GM19328 (cell line): ENCODE data around the gene COL9A3.
A peak's percentile ranks its signal among the peaks of the same experiment; 100 is the strongest.

Experiments
- ATAC-seq: cut with Tn5 transposase; IDR thresholded peaks from one replicate; pipeline ENCODE4 v1.9.1; 2021; ENCODE audit warnings: mild to moderate bottlenecking, moderate library complexity; ENCODE audit not compliant: unreplicated experiment

COL9A3 gene

DNA sequence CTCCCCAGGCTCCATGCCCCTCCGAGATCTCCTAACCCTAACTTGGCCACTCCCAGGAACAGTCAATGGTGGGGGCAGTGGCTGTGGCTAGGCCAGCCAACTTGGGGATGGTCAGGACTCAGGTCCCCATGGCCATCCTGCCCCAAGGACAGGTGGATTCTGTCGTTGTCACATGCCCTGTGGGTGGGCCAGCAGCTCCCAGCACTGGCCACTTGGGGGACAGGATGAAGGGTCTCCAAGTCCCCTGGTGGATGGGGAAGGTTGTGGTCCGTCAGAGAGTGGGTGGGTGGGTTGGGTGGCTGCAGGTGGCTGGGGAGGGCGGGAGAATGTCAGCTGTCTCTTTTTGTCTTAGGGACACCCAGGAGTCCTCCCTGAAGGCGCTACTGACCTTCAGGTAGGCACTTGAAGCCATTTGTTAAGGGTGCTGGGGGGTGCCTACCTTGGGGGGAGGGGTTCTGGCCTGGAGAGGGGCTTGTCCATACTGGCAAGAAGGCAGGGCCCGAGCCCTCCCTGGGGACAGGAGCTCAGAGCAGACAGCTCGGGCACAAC lies 5.5 kb downstream of the COL9A3 start:
- no peak for ATAC-seq

DNA sequence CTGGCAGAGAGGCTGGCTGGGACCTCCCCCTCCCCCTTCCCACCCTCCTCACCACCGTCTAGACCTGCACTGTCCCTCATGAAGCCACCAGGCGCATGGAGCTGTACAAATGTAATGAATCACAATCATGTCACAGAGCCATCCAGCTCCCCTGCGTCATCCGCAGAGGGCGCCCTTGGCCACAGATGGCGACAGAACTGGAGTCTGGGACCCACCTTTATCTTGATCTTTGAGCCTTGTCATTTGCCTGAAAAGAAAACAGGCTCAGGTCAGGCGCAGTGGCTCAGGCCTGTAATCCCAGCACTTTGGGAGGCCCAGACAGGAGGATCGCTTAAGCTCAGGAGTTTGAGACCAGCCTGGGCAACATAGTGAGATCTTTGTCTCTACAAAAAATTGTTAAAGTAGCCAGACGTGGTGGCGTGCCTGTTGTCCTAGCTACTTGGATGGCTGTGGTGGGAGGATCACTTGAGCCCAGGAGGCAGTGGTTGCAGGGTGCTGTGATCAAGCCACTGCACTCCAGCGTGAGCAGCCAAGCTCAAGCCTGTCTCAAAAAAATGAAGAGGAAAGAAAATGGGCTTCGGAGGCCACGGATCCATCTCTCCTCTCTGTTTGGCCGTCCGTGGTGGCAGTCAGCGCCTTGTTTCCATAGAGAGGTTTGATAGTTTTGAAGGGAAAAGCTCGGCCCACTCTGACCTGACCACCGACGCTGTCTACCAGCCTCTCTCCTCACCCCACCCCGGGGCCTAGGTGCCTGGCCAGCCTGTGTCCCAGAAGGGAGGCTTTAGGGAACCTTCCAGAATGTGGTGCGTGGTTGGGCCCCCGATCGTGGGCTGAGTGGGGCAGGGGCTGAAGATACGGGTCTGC lies 6.2 kb downstream of the COL9A3 start:
- no peak for ATAC-seq

DNA sequence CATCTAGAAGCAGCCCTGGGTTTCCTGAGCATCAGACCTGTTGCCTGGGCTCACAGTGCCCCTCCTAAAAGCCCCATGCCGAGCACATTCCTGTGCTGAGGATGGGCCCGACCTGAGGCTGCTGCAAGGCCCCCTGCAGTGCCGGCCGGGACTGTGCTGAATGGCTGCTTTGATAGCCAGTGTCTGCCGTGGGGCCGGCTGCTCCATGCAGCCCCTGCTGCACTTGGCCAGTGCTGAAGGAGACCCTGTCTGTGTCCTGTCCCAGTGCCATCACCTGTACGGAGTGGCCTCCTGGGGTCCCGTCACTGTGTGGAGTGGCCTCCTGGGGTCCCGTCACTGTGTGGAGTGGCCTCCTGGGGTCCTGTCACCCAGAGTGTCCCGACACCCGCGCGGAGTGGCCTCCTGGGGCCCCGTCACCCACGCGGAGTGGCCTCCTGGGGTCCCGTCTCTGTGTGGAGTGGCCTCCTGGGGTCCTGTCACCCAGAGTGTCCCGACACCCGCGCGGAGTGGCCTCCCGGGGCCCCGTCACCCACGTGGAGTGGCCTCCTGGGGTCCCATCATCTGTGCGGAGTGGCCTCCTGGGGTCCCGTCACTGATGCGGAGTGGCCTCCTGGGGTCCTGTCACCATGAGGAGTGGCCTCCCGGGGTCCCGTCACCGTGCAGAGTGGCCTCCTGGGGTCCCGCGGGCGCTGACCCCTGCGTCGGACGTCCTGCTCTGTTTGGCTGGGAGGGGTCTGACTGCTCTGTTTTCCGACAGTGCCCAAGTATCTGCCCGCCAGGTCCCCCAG lies 7.0 kb downstream of the COL9A3 start:
- ATAC-seq: no peak

DNA sequence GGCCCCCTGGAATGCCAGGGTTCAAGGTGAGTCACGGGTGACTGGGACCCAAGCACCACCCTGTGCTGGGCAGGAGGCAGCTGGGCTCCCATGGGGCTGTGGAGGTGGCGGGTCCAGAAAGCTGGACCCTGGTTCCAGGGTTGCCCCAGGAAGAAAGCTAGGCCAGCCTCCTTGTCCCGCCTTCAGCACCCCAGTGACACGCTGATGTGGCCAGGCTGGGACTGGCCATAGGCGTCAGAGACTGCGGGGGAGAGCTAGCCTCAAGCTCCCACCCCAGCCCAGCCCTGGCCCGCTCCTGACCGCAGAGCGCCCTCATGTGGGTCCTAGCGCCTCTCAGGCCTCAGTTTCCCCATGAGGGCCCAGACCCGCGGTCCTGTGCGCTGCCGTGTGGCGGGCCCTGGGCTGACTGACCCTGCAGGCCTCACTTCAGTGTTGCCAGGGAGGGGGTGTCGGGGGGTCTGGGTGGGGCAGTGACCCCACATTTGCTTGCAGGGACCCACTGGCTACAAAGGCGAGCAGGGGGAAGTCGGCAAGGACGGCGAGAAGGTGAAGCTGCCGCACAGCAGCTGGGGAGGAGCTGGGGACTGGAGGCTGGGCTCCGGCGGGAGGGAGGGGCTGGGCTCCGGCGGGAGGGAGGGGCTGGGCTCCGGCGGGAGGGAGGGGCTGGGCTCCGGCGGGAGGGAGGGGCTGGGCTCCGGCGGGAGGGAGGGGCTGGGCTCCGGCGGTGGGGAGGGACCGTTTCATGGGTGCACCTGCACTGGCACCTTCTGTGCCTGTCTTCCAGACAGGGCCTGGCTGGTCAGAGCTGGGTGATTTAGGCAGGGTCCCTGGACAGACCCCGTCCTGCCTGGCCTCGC lies 7.9 kb downstream of the COL9A3 start:
- ATAC-seq: no peak

DNA sequence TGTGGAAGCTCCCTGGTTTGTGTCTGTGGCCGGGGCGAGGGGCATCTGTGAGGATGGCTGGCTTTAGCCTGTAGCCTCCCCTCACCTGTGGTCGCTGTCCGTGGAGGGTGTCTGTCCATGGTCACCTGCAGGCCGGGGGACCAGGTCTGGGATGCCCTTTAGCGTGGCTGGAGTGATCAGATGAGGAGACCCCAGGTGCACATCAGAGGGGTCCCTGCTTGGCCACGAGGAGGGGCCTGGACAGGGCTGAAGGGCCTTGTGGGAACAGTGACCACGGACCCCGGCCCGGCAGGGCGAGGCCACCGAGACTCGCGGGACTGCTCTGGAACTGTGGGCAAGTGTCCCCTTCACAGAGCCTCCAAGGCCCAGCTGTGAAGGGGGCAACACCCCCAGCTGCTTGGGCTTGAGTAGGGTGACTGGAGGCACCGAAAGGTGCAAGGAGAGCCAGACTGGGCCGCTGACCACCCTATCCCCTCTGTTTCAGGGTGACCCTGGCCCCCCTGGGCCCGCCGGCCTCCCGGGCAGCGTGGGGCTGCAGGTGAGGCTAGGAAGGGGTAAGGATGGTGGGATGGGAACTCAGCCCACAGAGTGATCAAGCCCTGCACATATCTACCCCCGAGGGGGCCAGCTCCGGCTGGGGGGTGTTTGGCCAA lies 8.6 kb downstream of the COL9A3 start:
- ATAC-seq: no peak

DNA sequence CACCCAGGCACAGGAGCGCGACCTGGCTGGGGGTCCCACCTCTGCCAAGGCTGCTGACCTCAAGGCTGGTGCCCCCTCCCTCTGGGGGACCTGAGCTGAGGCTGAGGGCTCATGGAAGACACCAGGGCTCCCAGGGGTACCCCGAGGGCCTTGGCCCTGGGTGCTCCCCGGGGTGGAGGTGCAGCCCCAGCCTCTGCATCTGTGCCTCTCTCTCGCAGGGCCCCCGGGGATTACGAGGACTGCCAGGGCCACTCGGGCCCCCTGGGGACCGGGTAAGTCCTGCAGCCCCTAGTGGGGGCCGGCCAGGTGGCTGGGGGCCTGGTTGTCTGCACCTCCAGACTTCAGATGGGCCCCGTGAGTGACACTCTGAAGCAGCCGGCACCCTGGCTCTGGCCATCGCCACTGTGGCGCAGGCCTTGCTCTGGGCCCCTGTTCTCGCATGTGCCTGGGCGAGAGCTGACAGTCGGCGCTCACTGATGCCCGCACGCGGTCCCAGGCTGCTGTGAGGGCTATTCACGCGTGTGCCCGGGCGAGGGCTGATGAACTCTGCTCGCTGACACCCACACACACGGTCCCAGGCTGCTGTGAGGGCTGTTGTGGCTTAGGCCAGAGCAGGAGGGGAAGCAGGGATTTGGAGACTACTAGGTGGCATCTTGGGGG lies 9.3 kb downstream of the COL9A3 start:
- ATAC-seq: no peak

DNA sequence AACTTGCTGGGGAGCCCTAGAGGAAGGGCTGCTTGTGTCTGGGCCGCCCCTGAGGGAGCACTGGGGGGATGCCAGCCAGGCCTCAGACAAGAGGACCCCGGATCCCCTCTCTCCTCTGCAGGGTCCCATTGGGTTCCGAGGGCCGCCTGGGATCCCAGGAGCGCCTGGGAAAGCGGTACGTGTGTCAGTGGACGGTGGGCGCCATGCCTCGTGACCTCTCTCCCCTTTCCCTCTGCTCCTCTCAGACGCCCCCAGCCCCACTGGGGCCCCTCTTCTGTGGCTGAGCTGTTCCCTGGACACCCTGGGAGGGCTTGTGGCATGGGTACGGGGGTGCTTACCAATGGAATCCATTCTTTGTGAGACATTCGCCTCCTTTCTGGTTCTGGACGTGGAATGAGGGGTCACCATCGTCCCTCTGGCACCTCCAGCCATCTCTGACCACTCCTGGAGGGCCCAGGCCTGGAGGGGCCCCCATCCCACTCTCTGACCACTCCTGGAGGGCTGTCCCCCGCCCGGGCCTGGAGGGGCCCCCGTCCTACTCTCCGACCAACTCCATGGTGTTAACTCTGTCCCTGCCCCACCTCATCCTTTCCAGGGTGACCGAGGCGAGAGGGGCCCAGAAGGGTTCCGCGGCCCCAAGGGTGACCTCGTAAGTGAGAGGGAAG lies 9.9 kb downstream of the COL9A3 start:
- ATAC-seq: no peak

DNA sequence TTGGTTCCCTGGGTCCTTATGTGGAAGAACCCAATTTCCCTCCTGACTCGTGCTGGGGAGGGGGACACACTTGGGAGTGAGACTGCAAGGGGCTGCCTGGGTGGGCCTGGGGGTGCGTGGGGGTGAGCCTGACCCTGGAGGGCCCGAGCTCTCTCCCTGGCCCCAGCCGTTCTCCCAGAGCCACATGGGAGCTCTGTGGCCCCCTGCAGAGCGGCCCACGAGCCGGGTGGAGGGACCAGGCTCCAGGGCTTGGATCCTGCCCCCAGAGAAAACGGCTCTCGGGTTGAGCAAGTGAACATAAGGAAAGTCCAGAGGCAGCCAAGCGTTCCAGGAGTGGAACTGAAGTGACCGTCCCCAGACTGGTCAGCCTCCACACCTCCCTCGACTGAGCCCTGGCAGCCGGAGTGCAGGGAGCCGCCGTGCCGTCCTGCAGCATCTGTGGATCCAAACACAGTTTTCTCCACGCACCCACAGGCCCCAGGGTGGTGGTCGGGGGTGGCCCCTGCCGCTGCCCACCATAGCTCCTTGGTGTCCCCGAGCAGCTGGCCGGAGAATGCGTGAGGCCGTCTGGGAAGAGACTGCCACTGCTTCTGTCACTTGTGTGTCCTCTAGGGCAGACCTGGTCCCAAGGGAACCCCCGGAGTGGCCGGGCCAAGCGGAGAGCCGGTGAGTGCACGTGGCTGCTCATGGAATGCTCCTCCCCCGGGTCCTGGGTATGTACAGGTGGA lies 10.6 kb downstream of the COL9A3 start:
- ATAC-seq: no peak

DNA sequence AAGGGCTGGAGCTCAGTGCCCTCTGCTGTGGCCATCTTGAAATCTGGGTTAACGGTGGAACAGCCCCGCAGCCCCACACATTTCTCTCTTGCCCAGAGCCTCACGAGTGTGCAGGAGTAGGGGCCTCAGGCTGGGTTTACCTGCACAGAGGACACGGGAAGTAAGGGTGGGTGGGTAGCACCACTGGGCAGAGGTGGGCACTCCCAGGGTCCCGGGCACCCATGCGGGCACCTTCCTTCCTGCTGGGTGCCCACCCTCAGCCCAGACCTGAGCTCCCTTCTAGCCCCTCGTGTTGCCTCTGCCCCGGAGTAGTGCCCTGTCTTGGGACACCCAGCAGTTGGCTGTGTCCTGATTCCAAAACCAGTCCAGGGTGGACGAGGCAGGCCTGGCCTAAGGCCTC lies 11.2 kb downstream of the COL9A3 start:
- no peak for ATAC-seq

DNA sequence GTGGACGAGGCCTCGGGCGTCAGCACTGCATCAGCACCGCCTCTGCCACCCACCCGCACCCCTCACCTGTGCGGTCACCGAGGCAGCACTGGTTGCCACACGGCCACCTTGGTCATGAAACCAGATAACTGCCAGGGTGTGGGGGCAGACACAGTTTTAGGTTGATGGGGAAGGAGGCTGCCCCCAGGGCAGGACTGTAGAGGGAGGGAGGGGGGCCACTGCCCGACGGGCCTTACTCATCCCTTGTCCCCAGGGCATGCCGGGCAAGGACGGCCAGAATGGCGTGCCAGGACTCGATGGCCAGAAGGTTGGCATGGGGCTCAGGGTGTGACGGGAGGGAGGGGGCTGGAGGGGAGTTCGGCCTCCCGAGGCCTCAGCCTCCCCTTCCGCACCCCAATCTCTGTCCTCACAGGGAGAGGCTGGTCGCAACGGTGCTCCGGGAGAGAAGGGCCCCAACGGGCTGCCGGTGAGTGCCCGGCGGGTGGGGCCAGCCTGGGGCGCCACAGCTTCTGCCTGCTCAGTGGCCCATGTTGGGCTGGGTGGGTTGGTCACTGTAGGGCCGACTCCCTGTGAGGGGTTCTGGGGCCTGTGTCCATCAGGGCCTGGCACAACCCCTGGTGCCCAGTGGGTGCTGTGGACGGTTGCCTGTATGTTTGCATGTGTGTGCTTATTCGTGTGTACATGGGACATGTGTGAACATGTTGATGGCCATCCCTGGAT lies 11.8 kb downstream of the COL9A3 start:
- no peak for ATAC-seq

DNA sequence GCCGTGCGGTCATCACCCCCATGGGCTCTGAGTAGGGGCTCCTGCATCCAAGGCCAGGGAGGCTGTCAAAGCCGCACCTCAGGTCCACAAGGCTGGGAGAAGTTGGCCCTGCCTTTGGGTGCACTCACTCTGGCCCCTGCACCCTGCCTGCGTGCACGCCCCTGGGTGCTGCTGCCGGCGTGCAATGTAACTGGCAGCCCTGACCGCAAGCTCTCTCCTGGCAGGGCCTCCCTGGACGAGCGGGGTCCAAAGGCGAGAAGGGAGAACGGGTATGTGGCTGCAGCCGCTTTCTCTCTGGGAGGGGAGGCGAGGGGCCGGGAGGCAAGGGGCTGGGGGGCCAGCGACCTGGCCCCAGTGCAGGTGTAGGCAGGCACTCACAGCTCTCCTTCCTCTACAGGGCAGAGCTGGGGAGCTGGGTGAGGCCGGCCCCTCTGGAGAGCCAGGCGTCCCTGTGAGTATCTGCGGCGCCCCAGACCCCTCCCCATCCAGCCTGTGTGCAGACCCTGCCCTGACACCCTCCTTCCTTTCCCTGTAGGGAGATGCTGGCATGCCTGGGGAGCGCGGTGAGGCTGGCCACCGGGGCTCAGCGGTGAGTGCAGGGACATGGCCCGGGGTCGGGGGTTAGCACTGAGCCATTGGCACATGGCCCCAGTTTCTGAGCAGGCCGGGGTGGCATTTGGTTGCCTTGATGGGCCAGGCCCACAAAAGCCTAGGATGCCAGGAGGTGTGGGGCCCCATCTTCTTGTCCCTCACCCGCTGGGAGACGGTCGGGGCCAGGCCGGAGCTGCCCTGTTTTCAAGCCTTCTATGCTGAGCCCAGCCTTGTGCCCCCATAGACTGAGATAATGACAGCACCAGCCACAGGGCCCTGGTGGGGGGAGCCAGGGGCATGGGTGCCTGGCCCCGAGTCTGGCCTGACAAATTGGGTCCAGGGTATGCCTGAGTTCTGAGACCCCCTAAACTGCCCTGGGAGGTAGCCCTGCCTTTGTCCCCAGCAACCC lies 12.7 kb downstream of the COL9A3 start:
- ATAC-seq: no peak

DNA sequence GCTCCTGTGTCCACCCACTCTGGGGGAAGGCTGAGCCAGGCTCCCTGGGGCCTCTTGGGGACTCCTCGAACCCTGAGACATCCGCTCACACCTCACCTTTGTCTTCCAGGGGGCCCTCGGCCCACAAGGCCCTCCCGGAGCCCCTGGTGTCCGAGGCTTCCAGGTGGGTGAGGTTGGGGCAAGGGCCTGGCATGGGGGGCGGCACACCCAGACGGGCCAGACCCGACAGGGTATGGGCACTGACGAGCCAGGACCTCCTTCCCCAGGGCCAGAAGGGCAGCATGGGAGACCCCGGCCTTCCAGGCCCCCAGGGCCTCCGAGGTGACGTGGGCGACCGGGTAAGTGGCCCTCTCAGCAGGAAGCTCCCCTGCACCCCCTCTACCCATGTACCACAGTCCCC lies 13.4 kb downstream of the COL9A3 start:
- no peak for ATAC-seq

DNA sequence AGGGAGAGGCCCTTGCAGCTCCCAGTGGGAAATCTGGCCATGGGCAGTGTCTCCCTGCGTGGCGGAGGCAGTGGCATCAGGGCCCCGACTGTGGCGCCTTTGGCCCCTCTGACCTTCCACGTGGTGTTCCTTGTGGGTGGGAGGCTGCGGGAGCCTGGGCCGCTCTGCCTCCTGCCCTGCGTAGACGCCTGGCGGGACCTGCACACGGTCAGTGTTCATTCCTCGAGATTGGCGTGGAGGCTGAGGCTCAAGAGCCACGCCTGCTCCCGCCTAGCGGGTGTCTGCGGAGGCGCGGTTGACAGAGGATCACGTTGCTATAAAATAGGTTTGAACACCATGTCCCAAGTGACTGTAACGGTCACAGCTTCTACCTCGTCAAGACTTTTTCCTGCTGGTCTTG lies 14.0 kb downstream of the COL9A3 start:
- no peak for ATAC-seq

DNA sequence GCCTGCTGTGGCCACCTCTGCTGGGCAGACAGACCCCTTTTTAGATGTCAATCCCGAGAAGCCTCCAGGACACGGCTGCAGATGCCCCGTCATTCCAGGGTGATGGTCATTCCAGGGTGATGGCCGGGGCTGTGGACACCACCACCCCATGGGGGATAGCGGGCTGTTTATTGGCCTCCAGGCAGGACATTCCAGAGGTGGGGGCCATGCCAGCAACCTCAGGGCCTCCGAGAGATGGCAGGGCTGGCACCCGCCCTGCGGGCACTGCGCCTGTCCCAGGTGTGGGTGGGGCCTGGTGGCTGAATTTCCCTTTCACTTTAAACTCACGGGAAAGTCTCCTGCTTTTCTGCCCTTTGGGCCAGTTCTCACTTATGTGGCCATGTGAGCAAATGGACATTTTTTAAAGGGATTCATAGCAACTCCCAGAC lies 14.5 kb downstream of the COL9A3 start:
- no peak for ATAC-seq

DNA sequence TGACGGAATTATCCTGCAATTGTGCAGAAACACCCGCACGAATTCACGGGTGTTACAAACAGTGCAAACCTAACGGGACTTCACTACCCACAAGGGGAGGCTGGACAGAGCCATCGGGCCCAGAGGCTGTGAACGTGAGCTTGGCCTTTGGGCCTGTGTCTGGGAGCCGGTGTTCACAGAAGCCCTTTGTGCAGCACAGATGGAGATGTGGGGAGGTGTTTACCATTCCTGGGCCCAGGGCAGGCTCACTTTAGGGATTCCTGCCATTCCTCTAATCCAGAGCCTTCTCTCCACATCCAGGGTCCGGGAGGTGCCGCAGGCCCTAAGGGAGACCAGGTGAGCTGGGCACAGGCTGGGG lies 15.0 kb downstream of the COL9A3 start:
- no peak for ATAC-seq

DNA sequence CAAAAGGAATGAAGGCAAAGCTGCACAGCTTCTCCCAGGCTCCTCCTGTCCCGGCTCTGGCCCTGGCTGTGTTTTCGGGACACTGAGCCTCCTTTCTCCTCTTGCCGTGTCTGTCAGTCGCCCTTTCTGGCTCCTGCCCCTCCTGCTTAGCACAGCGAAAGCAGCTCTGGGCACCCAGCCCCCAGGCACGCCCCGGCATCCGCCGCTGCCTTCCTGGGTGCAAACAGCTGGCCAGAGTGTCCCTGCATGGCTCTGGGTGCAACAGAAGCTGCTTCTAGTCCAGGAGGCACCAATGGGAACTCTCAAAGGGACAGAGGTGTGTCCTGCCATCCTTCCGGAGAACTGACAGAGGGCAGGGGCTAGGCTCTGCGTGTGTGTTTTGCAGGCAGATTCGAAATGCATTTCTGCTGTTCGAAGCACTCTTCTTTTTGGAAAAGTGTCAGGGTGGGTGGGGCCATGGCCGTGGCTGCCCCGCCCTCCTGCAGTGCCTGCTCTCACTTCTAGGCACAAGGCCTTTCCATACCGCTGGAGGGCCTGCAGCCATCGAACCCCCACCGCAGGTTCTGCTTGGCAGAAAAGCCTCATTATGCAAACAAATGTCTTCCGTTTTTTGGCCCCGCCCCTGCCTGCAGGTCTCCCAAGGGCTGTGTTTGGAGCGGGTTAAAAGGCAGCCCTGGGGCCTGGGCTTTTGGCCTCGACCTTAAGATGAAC lies 15.5 kb downstream of the COL9A3 start:
- ATAC-seq: peak; percentile 59
